Inflammatory macrophage treated with lipopolysaccharide for 4 hours (primary cell): Measurements from ENCODE around the gene HS3ST1.

ENCODE experiments used
- DNase-seq: peaks from one replicate; pipeline ENCODE4 v3.0.0-alpha.2; 2020

HS3ST1 gene

DNA sequence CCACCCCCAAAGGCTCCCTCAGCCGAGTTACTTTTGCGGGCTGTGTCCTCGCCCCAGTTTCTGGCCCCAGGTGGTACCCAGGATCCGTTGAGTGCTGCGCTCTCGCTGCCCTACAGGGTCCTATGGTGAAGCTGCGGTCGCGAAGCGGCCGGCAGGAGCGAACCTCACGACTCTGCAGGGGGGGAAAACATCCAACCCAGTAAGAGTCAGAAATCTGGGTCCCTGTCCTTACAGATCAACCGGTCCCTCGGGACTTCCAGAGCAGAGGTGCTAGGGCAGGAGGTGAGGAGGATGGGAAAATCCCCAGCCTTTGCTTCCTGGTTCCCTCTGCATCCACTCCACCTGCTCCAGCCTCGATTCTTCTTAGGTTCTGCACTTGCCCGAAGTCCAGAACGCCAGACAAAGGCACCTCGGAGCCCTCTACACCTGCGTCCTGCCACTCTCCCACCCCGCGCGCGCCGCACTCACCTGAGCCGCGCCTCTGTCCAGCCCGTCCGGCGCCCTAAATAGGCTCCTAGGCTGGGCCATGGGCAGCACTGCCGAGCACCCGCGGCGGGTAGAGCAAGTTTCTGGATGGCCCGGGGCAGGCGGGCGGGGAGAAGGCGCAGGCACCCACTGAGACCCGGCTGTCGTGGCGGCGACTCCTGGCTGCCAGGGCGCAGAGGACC is at the start of gene HS3ST1:
TSS of gene HS3ST1 (minus strand) at position 664 of the 668 bp plus-strand sequence. CDS start 28,889 bp downstream, outside the sequence.
- no peak for DNase-seq

DNA sequence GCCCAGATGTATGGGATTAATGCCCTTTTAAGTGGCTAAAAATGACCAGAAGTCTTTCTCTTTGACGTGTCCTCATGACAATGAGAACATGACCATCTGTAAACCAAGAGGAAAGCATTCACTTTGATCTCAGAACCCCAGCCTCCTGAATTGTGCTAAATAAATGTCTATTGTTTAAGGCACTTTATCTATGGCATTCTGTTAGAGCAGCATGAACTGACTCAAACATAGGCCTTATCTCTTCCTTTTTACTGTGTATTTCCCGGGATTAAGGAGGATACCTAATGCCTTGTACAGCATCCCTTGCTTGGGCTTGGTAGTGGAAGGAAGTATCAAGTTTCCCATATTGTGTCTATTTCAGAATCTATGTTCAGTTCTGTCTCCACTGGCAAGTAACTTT is 47.2 kb upstream of the HS3ST1 start:
- DNase-seq = no peak

- peak; percentile 74 for DNase-seq
These were observed 45.5 kb upstream of the HS3ST1 start for GRCh38 chr4:11474146-11474545.

GRCh38 chr4:11472535-11472934 is 43.8 kb upstream of the HS3ST1 start:
- DNase-seq = no peak

- DNase-seq = peak; percentile 82
These were observed 42.9 kb upstream of the HS3ST1 start for GRCh38 chr4:11471618-11472017.

DNA sequence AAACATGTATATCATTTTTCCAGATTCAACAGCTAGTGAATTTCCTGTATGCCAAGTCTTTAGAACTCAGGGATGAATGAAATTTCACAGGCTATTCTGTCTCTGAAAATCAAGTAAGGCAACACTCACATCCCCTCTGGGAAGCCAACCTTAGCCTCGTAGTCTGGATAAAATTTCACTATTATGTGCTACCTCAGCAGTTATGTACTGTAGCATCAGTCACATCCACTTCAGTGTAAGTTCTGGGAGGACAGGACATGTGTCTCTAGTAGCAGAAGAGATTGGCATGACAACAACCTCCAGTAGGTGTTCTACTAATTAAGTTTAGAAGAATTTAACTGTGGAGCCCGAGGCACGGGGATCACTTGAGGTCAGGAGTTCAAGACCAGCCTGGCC is 42.4 kb upstream of the HS3ST1 start:
- no peak for DNase-seq

DNA sequence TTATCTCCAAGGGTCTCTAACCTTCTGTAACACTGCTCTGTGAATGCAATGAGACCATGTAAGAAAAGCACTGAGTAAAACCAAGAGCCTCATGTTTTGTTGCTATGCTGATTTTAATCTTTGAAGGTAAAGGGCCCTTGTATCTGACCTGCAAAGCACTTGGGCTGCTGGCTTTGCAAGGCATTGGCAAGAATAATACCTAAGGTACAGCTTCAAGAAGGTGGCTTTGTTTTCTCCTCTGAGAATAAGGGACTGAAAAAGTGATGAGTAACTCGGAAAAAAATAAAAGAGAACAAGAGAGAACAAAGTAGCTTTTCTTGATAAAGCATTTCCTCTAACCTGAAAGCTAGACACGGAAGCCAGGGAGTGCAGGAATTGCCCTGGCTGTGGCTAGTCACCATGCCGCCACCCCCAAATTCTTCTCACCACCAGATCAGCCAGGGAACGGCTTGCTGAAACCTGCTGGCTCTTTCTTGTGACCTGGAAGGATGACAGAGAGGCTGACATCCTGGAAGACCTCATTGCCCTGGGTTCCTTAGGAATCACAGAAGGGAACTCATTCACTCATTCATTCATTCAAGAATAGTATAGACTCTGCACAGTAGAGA is 41.8 kb upstream of the HS3ST1 start:
- DNase-seq = no peak

GRCh38 chr4:11469650-11470437 is 41.1 kb upstream of the HS3ST1 start:
- DNase-seq = no peak

GRCh38 chr4:11468901-11469300 is 40.2 kb upstream of the HS3ST1 start:
- DNase-seq = no peak

- no peak for DNase-seq
These were observed 39.2 kb upstream of the HS3ST1 start for GRCh38 chr4:11467931-11468330.

DNA sequence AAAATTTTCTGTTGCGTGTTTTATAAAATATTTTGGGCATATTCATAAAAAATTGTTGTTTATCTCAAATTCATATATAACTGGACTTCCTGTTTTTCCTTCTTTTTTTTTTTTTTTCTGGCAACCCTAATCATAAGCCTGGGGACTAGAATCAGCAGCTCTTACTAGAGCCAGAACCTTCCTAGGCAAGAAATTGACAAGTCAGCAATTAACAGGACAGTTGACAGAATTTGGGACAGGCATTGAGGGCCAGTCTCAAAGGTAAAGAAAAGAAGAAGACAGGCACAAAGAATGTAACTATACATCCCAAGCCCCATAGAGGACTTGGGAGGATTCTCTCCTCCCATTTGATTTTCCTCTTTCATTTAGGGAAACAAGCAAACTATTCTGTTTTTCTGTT is 35.0 kb upstream of the HS3ST1 start:
- DNase-seq = no peak

- DNase-seq = no peak
These were observed 27.7 kb upstream of the HS3ST1 start for GRCh38 chr4:11456401-11456800.

GRCh38 chr4:11455201-11455835 is 26.6 kb upstream of the HS3ST1 start:
- no peak for DNase-seq

DNA sequence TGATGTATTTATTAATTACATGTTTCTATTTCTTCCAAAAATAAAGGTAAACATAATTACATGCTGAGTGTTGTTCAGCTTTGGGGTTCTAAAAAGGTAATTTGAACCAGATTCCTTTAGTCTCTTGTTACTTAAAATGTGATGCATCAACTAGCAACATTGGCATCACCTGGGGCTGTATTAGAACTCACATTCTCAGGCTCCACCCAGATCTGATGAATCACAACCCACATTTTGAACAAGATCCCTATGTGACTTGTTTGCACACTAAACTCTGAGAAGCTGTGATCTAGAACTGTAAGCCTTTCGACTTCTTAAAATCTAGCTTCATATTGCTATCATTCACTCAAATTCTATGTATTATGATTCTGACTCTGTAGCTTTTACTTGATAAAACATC is 23.0 kb upstream of the HS3ST1 start:
- no peak for DNase-seq

GRCh38 chr4:11446155-11446811 is 17.6 kb upstream of the HS3ST1 start:
- no peak for DNase-seq

- DNase-seq = peak; percentile 15
These were observed 12.5 kb upstream of the HS3ST1 start for GRCh38 chr4:11441194-11441556.

DNA sequence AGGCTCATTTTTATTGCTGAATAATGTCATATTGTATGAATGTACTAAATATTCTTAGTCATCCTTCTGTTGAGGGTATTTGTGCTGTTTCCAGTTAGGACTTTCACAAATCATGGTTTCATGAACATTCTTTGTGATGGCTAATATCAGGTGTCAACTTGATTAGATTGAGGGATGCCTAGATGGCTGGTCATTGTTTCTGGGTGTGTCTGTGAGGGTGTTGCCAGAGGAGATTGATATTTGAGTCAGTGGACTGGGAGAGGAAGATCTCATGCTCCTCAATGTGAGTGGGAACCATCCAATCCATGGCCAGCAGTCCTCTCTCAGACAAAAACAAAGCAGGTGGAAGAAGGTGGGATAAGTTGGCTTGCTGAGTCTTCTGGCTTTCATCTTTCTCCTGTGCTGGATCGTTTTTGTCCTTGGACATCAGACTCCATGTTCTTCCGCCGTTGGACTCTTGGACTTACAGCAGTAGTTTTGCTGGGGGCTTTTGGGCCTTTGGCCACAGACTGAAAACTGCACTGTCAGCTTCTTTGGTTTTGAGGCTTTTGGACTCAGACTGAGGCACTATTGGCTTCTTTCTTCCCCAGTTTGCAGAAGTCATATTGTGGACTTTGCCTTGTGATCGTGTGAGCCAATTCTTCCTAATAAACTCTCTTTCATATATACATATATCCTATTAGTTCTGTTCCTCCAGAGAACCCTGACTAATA is 11.9 kb upstream of the HS3ST1 start:
- no peak for DNase-seq

GRCh38 chr4:11439836-11440235 is 11.1 kb upstream of the HS3ST1 start:
- peak; percentile 68 for DNase-seq

DNA sequence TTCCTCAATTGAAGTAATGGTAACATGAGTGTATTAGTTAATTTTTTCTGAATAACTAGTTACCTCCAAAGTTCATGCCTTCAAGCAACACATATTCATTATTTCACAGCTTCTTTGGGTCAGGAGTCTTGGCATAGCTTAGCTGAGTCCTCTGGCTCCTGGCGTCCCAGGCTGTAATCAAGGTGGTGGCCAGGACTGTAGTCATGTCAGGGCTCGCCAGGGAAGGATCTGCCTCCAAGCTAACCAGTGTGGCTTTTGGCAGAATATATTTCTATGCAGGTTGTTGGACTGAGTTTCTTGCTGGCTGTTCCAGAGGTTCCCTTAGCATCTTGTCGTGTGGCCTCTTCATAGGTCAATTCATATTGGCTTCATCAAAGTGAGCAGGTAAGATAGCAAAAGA is 10.0 kb upstream of the HS3ST1 start:
- DNase-seq = no peak

GRCh38 chr4:11436673-11437072 is 8.0 kb upstream of the HS3ST1 start:
- no peak for DNase-seq

GRCh38 chr4:11436084-11436483 is 7.4 kb upstream of the HS3ST1 start:
- DNase-seq = no peak

- no peak for DNase-seq
These were observed 6.9 kb upstream of the HS3ST1 start for GRCh38 chr4:11435557-11435956.
